Measurements from ENCODE around the gene DPP7.
"Not testable (repeated sequence)": the region's sequence is repeated elsewhere in the genome, so short reads cannot be mapped to it uniquely, and the experiment has no call there.

DPP7 gene

GRCh38 chr9:137136261-137136880 is 21.8 kb upstream of the DPP7 start:
- no peak for DNase-seq
- no peak overlapping the region for H3K4me3 ChIP-seq (ENCODE audit: low read depth, low read length)
- TF ChIP-seq, protein P1, sequence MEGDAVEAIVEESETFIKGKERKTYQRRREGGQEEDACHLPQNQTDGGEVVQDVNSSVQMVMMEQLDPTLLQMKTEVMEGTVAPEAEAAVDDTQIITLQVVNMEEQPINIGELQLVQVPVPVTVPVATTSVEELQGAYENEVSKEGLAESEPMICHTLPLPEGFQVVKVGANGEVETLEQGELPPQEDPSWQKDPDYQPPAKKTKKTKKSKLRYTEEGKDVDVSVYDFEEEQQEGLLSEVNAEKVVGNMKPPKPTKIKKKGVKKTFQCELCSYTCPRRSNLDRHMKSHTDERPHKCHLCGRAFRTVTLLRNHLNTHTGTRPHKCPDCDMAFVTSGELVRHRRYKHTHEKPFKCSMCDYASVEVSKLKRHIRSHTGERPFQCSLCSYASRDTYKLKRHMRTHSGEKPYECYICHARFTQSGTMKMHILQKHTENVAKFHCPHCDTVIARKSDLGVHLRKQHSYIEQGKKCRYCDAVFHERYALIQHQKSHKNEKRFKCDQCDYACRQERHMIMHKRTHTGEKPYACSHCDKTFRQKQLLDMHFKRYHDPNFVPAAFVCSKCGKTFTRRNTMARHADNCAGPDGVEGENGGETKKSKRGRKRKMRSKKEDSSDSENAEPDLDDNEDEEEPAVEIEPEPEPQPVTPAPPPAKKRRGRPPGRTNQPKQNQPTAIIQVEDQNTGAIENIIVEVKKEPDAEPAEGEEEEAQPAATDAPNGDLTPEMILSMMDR (IDR thresholded peaks at IDR 0.05; ENCODE audit: low read depth, low read length) = no peak
- no peaks in the 10 kb centered on the region for H3K9me3 ChIP-seq (ENCODE audit: severe bottlenecking)
- H3K27me3 ChIP-seq (ENCODE audit: insufficient read depth, low read depth, severe bottlenecking) = peaks cover 12% of the 10 kb centered on the region
- H3K27ac ChIP-seq = no peak overlapping the region
- H3K36me3 ChIP-seq = no peaks in the 10 kb centered on the region

DNA sequence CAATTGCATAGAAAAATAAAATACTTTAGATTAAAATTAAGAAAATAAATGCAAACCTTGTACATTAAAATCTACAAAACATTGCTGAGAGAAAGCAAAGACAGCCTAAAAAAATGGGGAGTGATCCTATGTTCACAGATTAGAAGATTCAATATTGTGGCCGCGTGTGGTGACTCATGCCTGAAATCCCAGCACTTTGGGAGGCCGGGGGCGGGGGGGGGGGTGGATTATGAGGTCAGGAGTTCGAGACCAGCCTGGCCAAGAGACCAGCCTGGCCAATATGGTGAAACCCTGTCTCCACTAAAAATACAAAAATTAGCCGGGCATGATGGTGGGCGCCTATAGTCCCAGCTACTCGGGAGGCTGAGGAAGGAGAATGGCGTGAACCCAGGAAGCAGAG is 20.6 kb upstream of the DPP7 start:
- not testable (repeated sequence) for H3K27ac ChIP-seq; H3K4me3 ChIP-seq (ENCODE audit: low read depth, low read length); DNase-seq; H3K9me3 ChIP-seq (ENCODE audit: severe bottlenecking); H3K36me3 ChIP-seq
- peaks cover 12% of the 10 kb centered on the region for H3K27me3 ChIP-seq (ENCODE audit: insufficient read depth, low read depth, severe bottlenecking)

DNA sequence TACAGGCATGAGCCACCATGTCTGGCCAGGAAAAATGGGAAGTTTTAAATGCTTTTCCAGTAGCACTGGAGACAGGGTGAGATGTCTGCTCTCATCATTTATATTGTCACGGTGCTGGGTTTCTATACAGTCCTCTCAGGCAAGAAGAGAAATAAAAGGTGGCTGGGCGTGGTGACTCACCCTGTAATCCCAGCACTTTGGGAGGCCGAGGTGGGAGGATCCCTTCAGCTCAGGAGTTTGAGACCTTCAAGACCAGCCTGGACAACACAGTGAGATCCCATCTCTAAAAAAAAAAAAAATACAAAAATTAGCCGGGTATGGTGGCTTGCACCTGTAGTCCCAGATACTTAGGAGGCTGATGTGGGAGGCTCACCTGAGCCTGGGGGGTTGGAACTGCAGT is 19.7 kb upstream of the DPP7 start:
- Histone ChIP-seq H3K9me3 (ENCODE audit: severe bottlenecking) (no peaks in the 10 kb centered on the region), H3K27me3 (ENCODE audit: insufficient read depth, low read depth, severe bottlenecking) (peaks cover 6% of the 10 kb centered on the region), H3K27ac (no peak overlapping the region), H3K36me3 (no peaks in the 10 kb centered on the region; the same call in 1 of the 2 replicates), H3K4me3 (ENCODE audit: low read depth, low read length) (no peak overlapping the region)
- no peak for DNase-seq
- TF ChIP-seq, protein P1 (IDR thresholded peaks at IDR 0.05; ENCODE audit: low read depth, low read length) = no peak

GRCh38 chr9:137130176-137130755 is 15.7 kb upstream of the DPP7 start:
- H3K27me3 ChIP-seq (ENCODE audit: insufficient read depth, low read depth, severe bottlenecking) = no peaks in the 10 kb centered on the region
- peak overlapping the region; percentile 90 for H3K4me3 ChIP-seq (ENCODE audit: low read depth, low read length)
- no peaks in the 10 kb centered on the region; the same call in 1 of the 2 replicates for H3K36me3 ChIP-seq
- no peak for DNase-seq
- TF ChIP-seq, protein P1 (IDR thresholded peaks at IDR 0.05; ENCODE audit: low read depth, low read length) = no peak
- peak overlapping the region; percentile 88 for H3K27ac ChIP-seq
- H3K9me3 ChIP-seq (ENCODE audit: severe bottlenecking) = no peaks in the 10 kb centered on the region

DNA sequence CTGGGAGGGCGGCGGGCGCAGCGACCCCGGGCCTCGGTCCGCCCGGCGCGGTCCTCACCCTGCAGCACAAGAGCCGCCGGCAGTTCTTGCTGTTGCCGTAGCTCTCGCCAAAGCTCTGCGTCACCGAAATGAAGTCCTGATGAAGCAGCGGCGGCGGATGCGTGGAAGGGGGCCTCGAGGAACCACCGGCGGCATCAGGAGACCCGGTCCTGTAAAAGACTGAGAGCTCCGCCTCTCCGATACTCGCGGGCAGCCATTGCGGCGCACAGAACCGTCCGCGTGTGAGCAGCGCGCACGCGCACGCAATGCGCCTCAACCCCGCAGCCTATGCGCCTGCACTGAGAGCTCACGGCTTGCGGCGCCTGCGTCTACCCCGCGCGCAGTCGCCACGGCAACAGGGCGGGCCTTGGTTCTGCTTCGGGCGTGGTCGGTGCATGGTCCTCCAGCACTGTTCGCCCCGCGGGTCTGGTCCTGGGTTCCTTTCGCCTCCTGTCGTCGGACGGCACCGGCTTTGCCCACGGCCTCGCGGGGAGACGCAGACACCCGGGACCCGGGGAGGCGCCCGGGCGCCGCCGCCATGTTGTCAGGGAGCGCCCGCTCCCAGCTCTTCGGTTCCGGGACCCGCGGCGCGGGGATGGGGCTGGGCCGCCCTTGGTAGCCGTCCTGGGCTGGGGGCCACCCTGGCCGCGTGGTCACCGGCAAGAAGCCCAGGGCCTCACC is 15.1 kb upstream of the DPP7 start:
- Histone ChIP-seq H3K27me3 (ENCODE audit: insufficient read depth, low read depth, severe bottlenecking) (no peaks in the 10 kb centered on the region), H3K27ac (peak overlapping the region; percentile 88), H3K36me3 (no peaks in the 10 kb centered on the region; the same call in 1 of the 2 replicates), H3K4me3 (ENCODE audit: low read depth, low read length) (peak overlapping the region; percentile 90), H3K9me3 (ENCODE audit: severe bottlenecking) (no peaks in the 10 kb centered on the region)
- peak; percentile 93 for DNase-seq
- TF ChIP-seq, protein P1 (IDR thresholded peaks at IDR 0.05; ENCODE audit: low read depth, low read length) = no peak

DNA sequence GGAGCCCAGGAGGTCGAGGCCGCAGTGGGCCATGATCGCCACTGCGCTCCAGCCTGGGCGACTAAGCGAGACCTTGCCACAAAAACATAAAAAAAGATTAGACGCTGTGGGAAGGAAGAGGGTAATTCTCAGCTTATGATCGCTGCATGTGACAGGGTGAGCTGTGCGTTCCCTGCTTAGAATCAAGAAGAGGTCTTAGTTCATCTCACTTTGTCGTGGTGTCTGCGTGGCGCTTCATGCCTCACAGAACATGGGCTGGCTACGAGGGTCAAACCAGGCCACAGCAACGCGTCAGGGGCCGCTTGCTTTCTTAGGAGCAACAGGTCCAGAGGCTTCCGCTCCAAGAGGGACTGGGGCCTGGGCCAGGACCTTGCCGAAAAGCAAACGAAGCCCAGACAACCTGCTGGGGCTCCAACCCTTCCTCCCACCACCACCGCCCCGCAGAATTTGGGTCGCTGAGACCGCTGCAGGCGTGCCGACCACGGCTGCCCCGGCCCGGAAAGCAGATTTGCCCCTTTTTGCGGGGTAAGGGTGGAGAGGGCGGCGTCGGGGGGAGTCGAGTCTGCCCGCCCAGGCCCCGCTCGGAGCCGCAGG is 14.4 kb upstream of the DPP7 start:
- Histone ChIP-seq H3K27me3 (ENCODE audit: insufficient read depth, low read depth, severe bottlenecking) (no peaks in the 10 kb centered on the region), H3K36me3 (no peaks in the 10 kb centered on the region; the same call in 1 of the 2 replicates), H3K4me3 (ENCODE audit: low read depth, low read length) (peak overlapping the region; percentile 90), H3K9me3 (ENCODE audit: severe bottlenecking) (no peaks in the 10 kb centered on the region), H3K27ac (peak overlapping the region; percentile 88)
- TF ChIP-seq, protein P1 (IDR thresholded peaks at IDR 0.05; ENCODE audit: low read depth, low read length) = no peak
- DNase-seq = peak; percentile 64
